DOHH2 (cell line): ENCODE measurements around the gene TF.

Experiments used
- EZH2phosphoT487 ChIP-seq: fragments of 200-600 bp; sonication (generic); IDR thresholded peaks from 2 replicates; pipeline ENCODE4 v1.6.1; 2017; ENCODE audit warnings: borderline replicate concordance, mild to moderate bottlenecking, antibody characterized with exemption, low read length, moderate library complexity, mixed read lengths
- TF ChIP-seq, protein P1 (sequence below): fragments of 200-600 bp; sonication (generic); IDR thresholded peaks from one replicate; pipeline ENCODE4 v1.5.1; 2014; ENCODE audit warnings: antibody characterized with exemption, mild to moderate bottlenecking, low read depth, low read length; ENCODE audit not compliant: poor library complexity, severe bottlenecking

DNA sequence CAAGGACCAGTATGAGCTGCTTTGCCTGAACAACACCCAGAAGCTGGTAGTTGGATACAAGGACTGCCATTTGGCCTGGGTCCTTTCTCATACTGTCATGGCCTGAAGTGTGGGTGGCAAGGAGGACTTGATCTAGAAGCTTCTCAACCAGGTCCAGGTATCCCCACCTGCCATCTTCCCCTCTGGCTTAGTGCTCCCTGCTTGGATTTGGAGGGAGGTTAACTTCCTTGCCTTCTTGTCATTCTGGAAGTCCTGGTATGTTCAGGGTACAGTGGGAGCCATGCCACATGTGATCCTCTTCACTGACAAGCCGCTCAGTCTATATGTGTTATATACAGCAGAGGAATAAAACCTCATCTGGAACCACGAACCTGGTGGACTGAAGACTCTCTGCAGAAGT lies 46.7 kb upstream of the TF start:
- TF ChIP-seq EZH2phosphoT487: no peak
- TF ChIP-seq, protein P1, sequence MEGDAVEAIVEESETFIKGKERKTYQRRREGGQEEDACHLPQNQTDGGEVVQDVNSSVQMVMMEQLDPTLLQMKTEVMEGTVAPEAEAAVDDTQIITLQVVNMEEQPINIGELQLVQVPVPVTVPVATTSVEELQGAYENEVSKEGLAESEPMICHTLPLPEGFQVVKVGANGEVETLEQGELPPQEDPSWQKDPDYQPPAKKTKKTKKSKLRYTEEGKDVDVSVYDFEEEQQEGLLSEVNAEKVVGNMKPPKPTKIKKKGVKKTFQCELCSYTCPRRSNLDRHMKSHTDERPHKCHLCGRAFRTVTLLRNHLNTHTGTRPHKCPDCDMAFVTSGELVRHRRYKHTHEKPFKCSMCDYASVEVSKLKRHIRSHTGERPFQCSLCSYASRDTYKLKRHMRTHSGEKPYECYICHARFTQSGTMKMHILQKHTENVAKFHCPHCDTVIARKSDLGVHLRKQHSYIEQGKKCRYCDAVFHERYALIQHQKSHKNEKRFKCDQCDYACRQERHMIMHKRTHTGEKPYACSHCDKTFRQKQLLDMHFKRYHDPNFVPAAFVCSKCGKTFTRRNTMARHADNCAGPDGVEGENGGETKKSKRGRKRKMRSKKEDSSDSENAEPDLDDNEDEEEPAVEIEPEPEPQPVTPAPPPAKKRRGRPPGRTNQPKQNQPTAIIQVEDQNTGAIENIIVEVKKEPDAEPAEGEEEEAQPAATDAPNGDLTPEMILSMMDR: no peak
